Brain microvascular endothelial cell (primary cell): ENCODE results near the gene RABGEF1.
"Not testable (repeated sequence)": the region's sequence is repeated elsewhere in the genome, so short reads cannot be mapped to it uniquely, and the experiment has no call there.

ENCODE experiments used
- DNase-seq: peaks from one replicate; pipeline ENCODE4 v3.0.0-alpha.2; 2020
- H3K27ac ChIP-seq: fragments of 250-450 bp; sonication (Bioruptor Pico); 2 replicates; pipeline ENCODE4 v1.5.1; 2020; ENCODE audit warnings: mild to moderate bottlenecking, moderate library complexity
- H3K27me3 ChIP-seq: fragments of 250-450 bp; sonication (Bioruptor Pico); replicated peaks from 2 replicates; pipeline ENCODE4 v1.5.1; 2020; ENCODE audit warnings: mild to moderate bottlenecking
- H3K36me3 ChIP-seq: fragments of 250-450 bp; sonication (Bioruptor Pico); replicated peaks from 2 replicates; pipeline ENCODE4 v1.5.1; 2020; ENCODE audit warnings: mild to moderate bottlenecking
- H3K4me3 ChIP-seq: 2 replicates; pipeline ENCODE4 v1.5.1; 2011; ENCODE audit warnings: low read depth, mild to moderate bottlenecking, control low read depth, low read length, moderate library complexity
- CTCF ChIP-seq: IDR thresholded peaks from 2 replicates; pipeline ENCODE4 v1.5.1; 2011; ENCODE audit warnings: low read depth, mild to moderate bottlenecking, moderate library complexity, low read length, control low read depth, inconsistent platforms; ENCODE audit errors: missing control alignments
- in situ Hi-C: cut with HindIII; loops from 2 replicates; pipeline ENCODE4 v1.10.0; 2017; ENCODE audit warnings: low sequenced_read_pairs, low pct_ligation_motif_present

RABGEF1 gene

GRCh38 chr7:66736892-66737291 is 3.6 kb upstream of the RABGEF1 start:
- H3K4me3 ChIP-seq = no peak overlapping the region
- no peak for TF ChIP-seq CTCF
- no peak overlapping the region for H3K27ac ChIP-seq
- in situ Hi-C loops = no loop called here
- H3K36me3 ChIP-seq = peaks cover 2% of the 10 kb centered on the region
- no peak for DNase-seq
- H3K27me3 ChIP-seq = no peaks in the 10 kb centered on the region

- Histone ChIP-seq H3K4me3 (no peak overlapping the region), H3K27me3 (no peaks in the 10 kb centered on the region), H3K36me3 (peaks cover 2% of the 10 kb centered on the region), H3K27ac (no peak overlapping the region)
- no peak for TF ChIP-seq CTCF
- DNase-seq = no peak
- in situ Hi-C loops = no loop called here
These were observed 2.9 kb upstream of the RABGEF1 start for GRCh38 chr7:66737667-66738066.

GRCh38 chr7:66739477-66739876 is 1.1 kb upstream of the RABGEF1 start:
- no peak for DNase-seq
- no peak for TF ChIP-seq CTCF
- Histone ChIP-seq H3K36me3 (peaks cover 2% of the 10 kb centered on the region), H3K27me3 (no peaks in the 10 kb centered on the region), H3K4me3 (peak overlapping the region; percentile 91), H3K27ac (no peak overlapping the region)
- in situ Hi-C loops = no loop called here

GRCh38 chr7:66739953-66740301 is 606 bp upstream of the RABGEF1 start:
- TF ChIP-seq CTCF = no peak
- Histone ChIP-seq H3K27me3 (no peaks in the 10 kb centered on the region), H3K36me3 (peaks cover 2% of the 10 kb centered on the region), H3K27ac (peak overlapping the region; percentile 80), H3K4me3 (peak overlapping the region; percentile 91)
- in situ Hi-C loops = no loop called here
- DNase-seq = no peak

- Histone ChIP-seq H3K4me3 (peak overlapping the region; percentile 91), H3K27ac (peak overlapping the region; percentile 80)
- in situ Hi-C loops, H3K27me3 ChIP-seq, H3K36me3 ChIP-seq: not testable (repeated sequence)
- peak; percentile 29 for DNase-seq
These were observed 612 bp downstream of the RABGEF1 start for GRCh38 chr7:66740980-66741709.

- peak overlapping the region; percentile 80 for H3K27ac ChIP-seq
- peak; percentile 20 for DNase-seq
- H3K4me3 ChIP-seq = peak overlapping the region; percentile 91
- no peaks in the 10 kb centered on the region for H3K27me3 ChIP-seq
- in situ Hi-C loops = no loop called here
- no peaks in the 10 kb centered on the region for H3K36me3 ChIP-seq
- TF ChIP-seq CTCF = no peak
These were observed 1.1 kb downstream of the RABGEF1 start for GRCh38 chr7:66741710-66742049.

- DNase-seq = peak; percentile 49
- H3K27ac ChIP-seq, H3K4me3 ChIP-seq, H3K27me3 ChIP-seq, H3K36me3 ChIP-seq, in situ Hi-C loops: not testable (repeated sequence)
These were observed 1.8 kb downstream of the RABGEF1 start for GRCh38 chr7:66742298-66742697.
